Panc1 (cell line): ENCODE data around the gene CD164L2. TPM values are rescaled to one million over a fixed set of nuclear protein-coding genes. Genes with fewer than 3 reads are reported as not detected.
"Not testable (repeated sequence)": the region's sequence is repeated elsewhere in the genome, so short reads cannot be mapped to it uniquely, and the experiment has no call there.

Experiments
- ATAC-seq: fragments of 200-7000 bp; cut with Tn5 transposase; 2 replicates; pipeline ENCODE4 v1.9.1; 2020; ENCODE audit warnings: mild to moderate bottlenecking, moderate library complexity
- Bru-seq: library from RNA; stranded (reverse); fragments of 400-500 nt; gene quantifications from one replicate; lab custom pipeline; 2021; lab: Mats Ljungman, UMichigan
- BruChase-seq, 2 experiments: library from RNA; stranded (reverse); fragments of 400-500 nt; gene quantifications; one replicate each; lab custom pipeline; 2021; lab: Mats Ljungman, UMichigan
- BruUV-seq: library from RNA; stranded (reverse); fragments of 400-500 nt; replicated peaks from 2 replicates; lab custom pipeline; 2021; lab: Mats Ljungman, UMichigan
- CTCF ChIA-PET: fragments of 300-600 bp; sonication (Branson Sonifier 250); formaldehyde crosslinking; loops from one replicate; lab custom pipeline; 2022; ENCODE audit warnings: antibody characterized with exemption; lab: Charles Lee
- POLR2A ChIA-PET: fragments of 300-600 bp; sonication (Branson Sonifier 250); formaldehyde crosslinking; loops from one replicate; lab custom pipeline; 2022; ENCODE audit warnings: antibody characterized with exemption; lab: Charles Lee
- DNase-seq: peaks from one replicate; pipeline ENCODE4 v3.0.0-alpha.2; 2010; ENCODE audit warnings: low read depth, low spot score
- H3K27ac ChIP-seq: 2 replicates; pipeline ENCODE4 v1.5.1; 2011; ENCODE audit warnings: mild to moderate bottlenecking, low read length, inconsistent platforms
- H3K27me3 ChIP-seq: fragments of 200-500 bp; sonication (Bioruptor generic); 2 replicates; pipeline ENCODE4 v1.6.0; 2014; ENCODE audit warnings: low read length, inconsistent platforms; ENCODE audit not compliant: control insufficient read depth, insufficient read depth
- H3K36me3 ChIP-seq: fragments of 200-500 bp; sonication (Bioruptor generic); 2 replicates; pipeline ENCODE4 v1.5.1; 2014; ENCODE audit warnings: inconsistent platforms, mild to moderate bottlenecking, low read length, moderate library complexity; ENCODE audit not compliant: control insufficient read depth, insufficient read depth
- H3K4me1 ChIP-seq: 2 replicates; pipeline ENCODE4 v1.5.1; 2011; ENCODE audit warnings: inconsistent platforms, mild to moderate bottlenecking, low read length, moderate library complexity; ENCODE audit not compliant: control insufficient read depth, insufficient read depth
- H3K4me3 ChIP-seq, 2 experiments: 2 replicates each; pipeline ENCODE4 v1.5.1; 2011 to 2012; ENCODE audit warnings: low read depth in 2 of 2, low read length in 2 of 2, mild to moderate bottlenecking in 2 of 2, inconsistent platforms in 1 of 2, moderate library complexity in 1 of 2
- H3K9me3 ChIP-seq: fragments of 200-500 bp; sonication (Bioruptor generic); 2 replicates; pipeline ENCODE4 v1.5.1; 2014; ENCODE audit warnings: low read depth, mild to moderate bottlenecking, inconsistent platforms, low read length, moderate library complexity; ENCODE audit not compliant: control insufficient read depth, insufficient read depth
- POLR2AphosphoS5 ChIP-seq: IDR thresholded peaks from 2 replicates; pipeline ENCODE4 v1.6.1; 2012; ENCODE audit warnings: mild to moderate bottlenecking, low read depth, low read length, moderate library complexity
- SIN3A ChIP-seq: IDR thresholded peaks from 2 replicates; pipeline ENCODE4 v1.6.1; 2012; ENCODE audit warnings: low read depth, mild to moderate bottlenecking, low read length, moderate library complexity, borderline replicate concordance; ENCODE audit not compliant: insufficient read depth
- TCF7L2 ChIP-seq: IDR thresholded peaks from 2 replicates; pipeline ENCODE4 v1.6.1; 2011; ENCODE audit warnings: mild to moderate bottlenecking, low read depth, low read length, inconsistent platforms
- in situ Hi-C: cut with HindIII; loops from 2 replicates; pipeline ENCODE4 v1.10.0; 2016; ENCODE audit warnings: low sequenced_read_pairs, low pct_unique_long_range_greater_than_20kb
- intact Hi-C: fragments of 100-400 bp; cut with micrococcal nuclease; formaldehyde crosslinking; loops from one replicate; pipeline ENCODE4 v1.10.0; 2022; ENCODE audit not compliant: unreplicated experiment
- long read RNA-seq: library from polyadenylated mRNA; unstranded; transcript quantifications from one replicate; pipeline ENCODE4 v2.0.0, GENCODE V29; 2021; ENCODE audit not compliant: unreplicated experiment
- polyA plus RNA-seq: library from polyadenylated mRNA; unstranded; fragments of >200 nt; gene quantifications from one replicate; pipeline ENCODE4 v1.2.1, GENCODE V29; 2012; ENCODE audit warnings: missing spikeins; ENCODE audit not compliant: insufficient read length
- total RNA-seq: library from RNA; stranded (reverse); gene quantifications from one replicate; pipeline ENCODE4 v1.2.1, GENCODE V29; 2021; ENCODE audit not compliant: unreplicated experiment
- TF ChIP-seq, protein P1 (sequence below): fragments of 450-650 bp; IDR thresholded peaks from 2 replicates; pipeline ENCODE4 v1.5.1; 2017; ENCODE audit warnings: mild to moderate bottlenecking
- TF ChIP-seq, protein P2 (sequence below), 2 experiments: IDR thresholded peaks; 2 replicates each; pipeline ENCODE4 v1.6.1; 2011 to 2012; ENCODE audit warnings: low read depth in 2 of 2, control low read depth in 1 of 2, low read length in 1 of 2, mild to moderate bottlenecking in 1 of 2, moderate library complexity in 1 of 2; ENCODE audit not compliant: insufficient read depth in 1 of 2

Gene CD164L2
- 0.13 TPM for total RNA-seq
- not detected for polyA plus RNA-seq
- not detected for Bru-seq, nascent RNA
- BruChase-seq, experiment 1, labeled RNA remaining after a 2-hour chase = not detected
- BruChase-seq, experiment 2, labeled RNA remaining after a 6-hour chase = not detected
- long read RNA-seq = 0 reads

DNA sequence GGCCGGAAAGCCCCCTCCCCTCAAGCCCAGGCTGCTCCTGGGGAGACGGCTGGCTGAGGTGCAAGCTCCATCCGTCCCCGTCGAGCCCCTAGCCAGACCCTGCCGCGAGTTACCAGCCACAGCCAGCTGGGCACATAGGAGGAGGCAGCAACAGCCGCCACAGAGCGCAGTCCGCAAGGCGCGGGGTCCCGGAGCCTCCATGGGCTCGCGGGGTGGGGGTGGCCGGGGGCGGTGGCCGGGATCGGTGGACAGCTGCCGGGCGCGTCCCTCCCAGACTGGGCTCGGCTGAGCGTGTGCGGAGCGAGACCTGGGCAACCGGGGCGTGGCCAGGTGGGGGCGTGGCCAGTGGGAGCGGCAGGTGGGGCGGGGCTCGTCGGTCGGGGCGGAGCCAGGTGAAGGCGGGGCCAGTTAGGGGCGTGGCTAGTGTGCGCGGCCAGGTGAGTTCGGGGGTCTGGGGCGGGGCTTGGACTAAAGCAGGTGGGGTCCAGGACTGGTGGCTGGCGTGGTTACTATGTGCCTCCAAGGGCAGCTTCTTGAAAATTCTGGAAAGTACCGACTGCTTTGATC lies at the start of gene CD164L2:
Gene CD164L2 (minus strand): TSS at position 295 of the 567 bp plus-strand sequence. CDS start 94 bp downstream, at position 201.
- ChIA-PET CTCF (no interaction called here), POLR2A (interaction anchor here (0.5 to 0.6 kb wide), 2 partner anchors 9 to 83 kb away, joined by 3 read pairs; partner anchors contain the start of gene GPR3)
- no peaks in the 10 kb centered on the region for H3K9me3 ChIP-seq
- no peaks in the 10 kb centered on the region for H3K4me1 ChIP-seq
- ATAC-seq = peak; percentile 75
- intact Hi-C loops = no loop called here
- no peaks in the 10 kb centered on the region for H3K27me3 ChIP-seq
- H3K36me3 ChIP-seq = no peaks in the 10 kb centered on the region
- H3K4me3 ChIP-seq = no peak within 1 kb of the TSS
- TF ChIP-seq POLR2AphosphoS5 = no peak
- TF ChIP-seq SIN3A = no peak
- TF ChIP-seq, protein P1, sequence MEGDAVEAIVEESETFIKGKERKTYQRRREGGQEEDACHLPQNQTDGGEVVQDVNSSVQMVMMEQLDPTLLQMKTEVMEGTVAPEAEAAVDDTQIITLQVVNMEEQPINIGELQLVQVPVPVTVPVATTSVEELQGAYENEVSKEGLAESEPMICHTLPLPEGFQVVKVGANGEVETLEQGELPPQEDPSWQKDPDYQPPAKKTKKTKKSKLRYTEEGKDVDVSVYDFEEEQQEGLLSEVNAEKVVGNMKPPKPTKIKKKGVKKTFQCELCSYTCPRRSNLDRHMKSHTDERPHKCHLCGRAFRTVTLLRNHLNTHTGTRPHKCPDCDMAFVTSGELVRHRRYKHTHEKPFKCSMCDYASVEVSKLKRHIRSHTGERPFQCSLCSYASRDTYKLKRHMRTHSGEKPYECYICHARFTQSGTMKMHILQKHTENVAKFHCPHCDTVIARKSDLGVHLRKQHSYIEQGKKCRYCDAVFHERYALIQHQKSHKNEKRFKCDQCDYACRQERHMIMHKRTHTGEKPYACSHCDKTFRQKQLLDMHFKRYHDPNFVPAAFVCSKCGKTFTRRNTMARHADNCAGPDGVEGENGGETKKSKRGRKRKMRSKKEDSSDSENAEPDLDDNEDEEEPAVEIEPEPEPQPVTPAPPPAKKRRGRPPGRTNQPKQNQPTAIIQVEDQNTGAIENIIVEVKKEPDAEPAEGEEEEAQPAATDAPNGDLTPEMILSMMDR = no peak
- TF ChIP-seq, protein P2, sequence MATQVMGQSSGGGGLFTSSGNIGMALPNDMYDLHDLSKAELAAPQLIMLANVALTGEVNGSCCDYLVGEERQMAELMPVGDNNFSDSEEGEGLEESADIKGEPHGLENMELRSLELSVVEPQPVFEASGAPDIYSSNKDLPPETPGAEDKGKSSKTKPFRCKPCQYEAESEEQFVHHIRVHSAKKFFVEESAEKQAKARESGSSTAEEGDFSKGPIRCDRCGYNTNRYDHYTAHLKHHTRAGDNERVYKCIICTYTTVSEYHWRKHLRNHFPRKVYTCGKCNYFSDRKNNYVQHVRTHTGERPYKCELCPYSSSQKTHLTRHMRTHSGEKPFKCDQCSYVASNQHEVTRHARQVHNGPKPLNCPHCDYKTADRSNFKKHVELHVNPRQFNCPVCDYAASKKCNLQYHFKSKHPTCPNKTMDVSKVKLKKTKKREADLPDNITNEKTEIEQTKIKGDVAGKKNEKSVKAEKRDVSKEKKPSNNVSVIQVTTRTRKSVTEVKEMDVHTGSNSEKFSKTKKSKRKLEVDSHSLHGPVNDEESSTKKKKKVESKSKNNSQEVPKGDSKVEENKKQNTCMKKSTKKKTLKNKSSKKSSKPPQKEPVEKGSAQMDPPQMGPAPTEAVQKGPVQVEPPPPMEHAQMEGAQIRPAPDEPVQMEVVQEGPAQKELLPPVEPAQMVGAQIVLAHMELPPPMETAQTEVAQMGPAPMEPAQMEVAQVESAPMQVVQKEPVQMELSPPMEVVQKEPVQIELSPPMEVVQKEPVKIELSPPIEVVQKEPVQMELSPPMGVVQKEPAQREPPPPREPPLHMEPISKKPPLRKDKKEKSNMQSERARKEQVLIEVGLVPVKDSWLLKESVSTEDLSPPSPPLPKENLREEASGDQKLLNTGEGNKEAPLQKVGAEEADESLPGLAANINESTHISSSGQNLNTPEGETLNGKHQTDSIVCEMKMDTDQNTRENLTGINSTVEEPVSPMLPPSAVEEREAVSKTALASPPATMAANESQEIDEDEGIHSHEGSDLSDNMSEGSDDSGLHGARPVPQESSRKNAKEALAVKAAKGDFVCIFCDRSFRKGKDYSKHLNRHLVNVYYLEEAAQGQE (IDR thresholded peaks at IDR 0.05; ENCODE audit: insufficient read depth in 1 of 2, low read depth in 2 of 2, low read length in 1 of 2) = no peak
- no peak for TF ChIP-seq TCF7L2
- H3K27ac ChIP-seq = no peak within 1 kb of the TSS
- no peak for DNase-seq
- in situ Hi-C loops = no loop called here
- BruUV-seq = no TSS peak

DNA sequence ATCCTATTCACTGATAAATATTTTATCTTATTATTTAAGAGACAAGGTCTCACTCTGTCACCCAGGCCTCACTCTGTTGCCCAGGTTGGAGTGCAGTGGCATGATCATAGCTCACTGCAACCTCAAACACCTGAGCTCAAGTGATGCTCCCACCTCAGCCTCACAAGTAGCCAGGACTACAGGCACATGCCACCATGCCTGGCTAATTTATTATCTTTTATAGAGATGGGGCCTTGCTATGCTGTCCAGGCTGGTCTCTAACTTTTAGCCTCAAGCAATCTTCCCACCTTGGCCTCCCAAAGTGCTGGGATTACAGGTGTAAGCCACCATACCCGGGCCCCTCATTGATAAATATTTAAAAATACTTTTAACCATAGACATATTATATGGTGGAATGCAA lies 49.6 kb upstream of the CD164L2 start:
- not testable (repeated sequence) for H3K27me3 ChIP-seq

DNA sequence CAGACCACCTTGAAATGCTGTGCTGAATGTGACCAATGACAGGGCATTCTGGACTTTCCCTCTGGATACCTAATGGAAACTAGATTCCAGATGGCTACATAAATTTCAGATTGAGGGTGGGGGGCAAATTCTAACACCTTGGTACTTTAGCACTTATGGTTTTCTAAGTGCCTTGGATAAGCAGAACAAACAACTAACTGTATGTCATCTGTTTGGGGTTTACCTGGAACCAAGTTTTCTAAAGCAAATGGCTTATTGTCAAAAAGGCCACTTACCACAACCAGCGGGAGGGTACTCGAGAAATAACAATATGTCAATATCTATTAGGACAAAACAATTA lies 48.4 kb upstream of the CD164L2 start:
- BruUV-seq = no TSS peak
- Histone ChIP-seq H3K9me3 (no peaks in the 10 kb centered on the region), H3K36me3 (no peaks in the 10 kb centered on the region), H3K27ac (no peak overlapping the region), H3K4me3 (no peak overlapping the region), H3K27me3 (no peaks in the 10 kb centered on the region), H3K4me1 (peaks cover 7% of the 10 kb centered on the region; the same call in 1 of the 2 replicates)
- intact Hi-C loops (no loop called here), in situ Hi-C loops (no loop called here)
- POLR2A ChIA-PET = no interaction called here
- no peak for ATAC-seq
- TF ChIP-seq POLR2AphosphoS5 = no peak
- TF ChIP-seq, protein P1 = peak; percentile 1; the same call in 1 of the 2 replicates
- CTCF ChIA-PET = no interaction called here
- no peak for DNase-seq

More for the DNA sequence above, 49.6 kb upstream of the CD164L2 start:
- H3K4me1 ChIP-seq = peaks cover 13% of the 10 kb centered on the region; the same call in 1 of the 2 replicates
- H3K27ac ChIP-seq, H3K9me3 ChIP-seq, intact Hi-C loops, CTCF ChIA-PET, BruUV-seq, POLR2A ChIA-PET, DNase-seq, H3K4me3 ChIP-seq, H3K36me3 ChIP-seq, ATAC-seq, in situ Hi-C loops: not testable (repeated sequence)
